ENCODE data around the gene TNFRSF4.

TNFRSF4 gene

DNA sequence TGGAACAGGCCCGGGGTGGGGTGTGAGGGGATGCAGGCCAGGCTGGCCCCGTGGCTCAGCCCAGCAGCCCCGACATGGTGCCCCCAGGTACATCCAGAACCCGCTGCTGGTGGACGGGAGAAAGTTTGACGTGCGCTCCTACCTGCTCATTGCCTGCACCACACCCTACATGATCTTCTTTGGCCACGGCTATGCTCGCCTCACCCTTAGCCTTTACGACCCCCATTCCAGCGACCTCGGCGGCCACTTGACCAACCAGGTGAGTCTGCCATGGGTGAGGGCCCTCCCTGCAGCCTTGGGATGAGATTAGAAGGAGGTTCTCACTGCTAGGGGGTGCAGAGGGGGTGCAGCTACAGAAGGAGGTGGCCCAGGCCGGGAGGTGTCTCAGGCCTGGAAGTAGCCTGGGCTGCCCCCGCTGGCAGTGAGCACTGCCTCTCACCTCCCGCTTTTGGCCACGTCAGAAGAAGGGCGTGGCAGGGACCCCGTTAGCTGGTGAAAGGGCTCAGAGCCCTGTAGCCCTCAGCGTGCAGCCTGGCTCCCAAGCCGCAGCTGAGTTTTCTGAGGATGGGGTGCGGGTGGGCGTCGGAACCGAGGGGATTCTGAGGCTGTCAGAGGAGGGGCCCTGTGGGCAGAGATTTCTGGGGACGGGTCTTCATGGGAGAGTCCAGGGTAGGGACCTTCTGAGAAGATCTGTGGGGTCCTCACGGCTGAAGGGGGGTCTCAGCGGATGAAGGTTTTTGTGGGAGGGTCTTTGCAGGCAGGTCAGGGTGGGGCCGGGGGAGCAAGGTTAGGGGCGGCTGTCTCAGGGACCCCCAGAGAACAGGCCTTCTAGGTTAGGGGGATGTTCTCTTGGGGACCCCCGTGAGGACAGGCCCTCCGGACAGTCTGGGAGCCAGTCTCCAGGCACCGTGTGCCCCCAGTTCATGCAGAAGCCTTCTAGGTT is 29.8 kb downstream of the TNFRSF4 start:
- ChIA-PET POLR2A (ENCODE audit: low non-redundant PET) (no interaction called here), CTCF (no interaction called here)

DNA sequence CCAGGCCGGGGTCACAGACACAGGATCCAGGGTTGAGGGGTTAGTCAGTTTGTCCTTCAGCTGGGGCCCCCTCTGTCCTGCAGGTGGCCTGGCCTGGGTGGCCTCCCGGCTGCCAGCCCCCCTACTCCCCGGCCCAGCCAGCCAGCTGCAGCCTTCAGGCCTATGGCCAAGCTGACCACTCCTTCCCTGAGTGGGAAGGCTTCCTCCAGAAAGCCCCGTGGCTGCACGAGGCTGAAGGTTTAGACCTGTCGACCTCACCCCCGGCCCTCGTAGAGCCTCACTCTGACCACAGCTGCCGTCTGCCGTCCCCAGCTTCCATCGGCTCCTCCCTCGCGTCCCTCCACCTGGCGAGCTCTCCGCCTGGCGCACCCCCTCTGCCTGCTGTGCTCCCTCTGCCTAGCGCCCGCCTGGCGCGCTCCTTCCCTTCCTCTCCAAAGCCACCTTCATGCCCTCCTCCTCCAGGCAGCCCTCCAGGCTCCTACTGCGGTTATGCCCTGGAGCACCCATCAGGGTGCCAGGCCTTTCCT is 30.7 kb downstream of the TNFRSF4 start:
- POLR2A ChIA-PET (ENCODE audit: low non-redundant PET), result no interaction called here
- TF ChIP-seq, protein P1, sequence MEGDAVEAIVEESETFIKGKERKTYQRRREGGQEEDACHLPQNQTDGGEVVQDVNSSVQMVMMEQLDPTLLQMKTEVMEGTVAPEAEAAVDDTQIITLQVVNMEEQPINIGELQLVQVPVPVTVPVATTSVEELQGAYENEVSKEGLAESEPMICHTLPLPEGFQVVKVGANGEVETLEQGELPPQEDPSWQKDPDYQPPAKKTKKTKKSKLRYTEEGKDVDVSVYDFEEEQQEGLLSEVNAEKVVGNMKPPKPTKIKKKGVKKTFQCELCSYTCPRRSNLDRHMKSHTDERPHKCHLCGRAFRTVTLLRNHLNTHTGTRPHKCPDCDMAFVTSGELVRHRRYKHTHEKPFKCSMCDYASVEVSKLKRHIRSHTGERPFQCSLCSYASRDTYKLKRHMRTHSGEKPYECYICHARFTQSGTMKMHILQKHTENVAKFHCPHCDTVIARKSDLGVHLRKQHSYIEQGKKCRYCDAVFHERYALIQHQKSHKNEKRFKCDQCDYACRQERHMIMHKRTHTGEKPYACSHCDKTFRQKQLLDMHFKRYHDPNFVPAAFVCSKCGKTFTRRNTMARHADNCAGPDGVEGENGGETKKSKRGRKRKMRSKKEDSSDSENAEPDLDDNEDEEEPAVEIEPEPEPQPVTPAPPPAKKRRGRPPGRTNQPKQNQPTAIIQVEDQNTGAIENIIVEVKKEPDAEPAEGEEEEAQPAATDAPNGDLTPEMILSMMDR (conservative IDR thresholded peaks at IDR 0.05; ENCODE audit: low read depth), result no peak
- CTCF ChIA-PET, result no interaction called here
- DNase-seq (ENCODE audit: low spot score), result no peak
- H3K27ac ChIP-seq, result no peak overlapping the region

More for the DNA sequence above, 29.8 kb downstream of the TNFRSF4 start:
- no peak for DNase-seq (ENCODE audit: low spot score)
- TF ChIP-seq, protein P1 (conservative IDR thresholded peaks at IDR 0.05; ENCODE audit: low read depth), result no peak
- H3K27ac ChIP-seq, result no peak overlapping the region

DNA sequence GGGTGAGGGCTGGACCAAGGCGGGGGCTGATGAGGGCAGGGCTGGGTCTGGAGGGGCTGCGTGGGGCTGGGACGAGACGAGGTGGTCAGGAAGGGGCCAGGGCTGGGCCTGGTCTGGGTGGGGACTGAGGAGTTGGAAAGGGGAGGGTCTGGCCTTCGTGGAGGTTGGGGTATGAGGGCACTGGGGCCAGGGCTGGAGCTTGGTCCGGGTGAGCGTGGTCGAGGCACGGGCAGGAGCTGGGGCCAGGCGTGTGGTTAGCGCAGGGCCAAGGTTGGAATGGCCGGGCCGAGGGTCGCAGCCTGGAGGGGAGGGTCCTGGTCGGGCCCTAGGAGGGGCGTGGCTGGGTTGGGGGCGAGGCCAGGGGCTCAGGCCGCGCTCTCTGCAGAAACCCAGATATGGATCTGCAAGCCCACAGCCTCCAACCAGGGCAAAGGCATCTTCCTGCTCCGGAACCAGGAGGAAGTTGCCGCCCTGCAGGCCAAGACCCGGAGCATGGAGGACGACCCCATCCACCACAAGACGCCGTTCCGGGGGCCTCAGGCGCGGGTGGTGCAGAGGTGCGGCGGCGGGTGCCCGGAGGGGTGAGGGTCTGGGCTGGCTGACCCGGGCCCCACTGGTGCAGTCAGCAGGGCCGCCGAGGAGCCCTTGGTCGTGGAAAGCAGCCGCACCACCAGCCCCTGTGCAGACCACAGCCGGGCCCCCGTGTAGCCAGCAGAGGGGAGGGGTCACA is 31.3 kb downstream of the TNFRSF4 start:
- no peak for DNase-seq (ENCODE audit: low spot score)
- TF ChIP-seq, protein P1 (conservative IDR thresholded peaks at IDR 0.05; ENCODE audit: low read depth), result no peak
- ChIA-PET CTCF (no interaction called here), POLR2A (ENCODE audit: low non-redundant PET) (no interaction called here)
- no peak overlapping the region for H3K27ac ChIP-seq

DNA sequence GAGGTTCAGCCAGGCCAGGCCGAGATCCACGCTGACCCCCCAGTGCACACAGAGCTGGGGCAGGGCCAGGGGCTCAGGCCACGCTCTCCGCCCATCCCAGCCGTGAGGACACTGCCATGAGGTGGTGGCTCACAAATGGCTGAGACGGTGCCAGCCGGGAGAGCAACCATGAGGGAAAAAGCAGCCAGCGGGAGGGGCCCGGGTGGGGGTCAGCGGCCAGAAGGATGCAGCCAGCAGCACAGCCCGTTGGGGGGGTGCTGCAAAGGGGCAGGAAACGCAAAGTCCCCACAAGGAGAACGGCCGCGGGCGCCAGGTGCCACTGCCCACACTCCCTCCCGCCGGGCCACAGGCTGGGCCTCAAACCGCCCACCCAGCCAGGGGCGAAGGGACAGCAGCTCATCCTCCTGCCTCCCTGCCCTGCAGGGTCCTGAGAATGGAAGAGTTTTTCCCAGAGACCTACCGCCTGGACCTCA is 32.0 kb downstream of the TNFRSF4 start:
- ChIA-PET POLR2A (ENCODE audit: low non-redundant PET) (no interaction called here), CTCF (interaction anchor here (0.6 kb wide), 1 partner anchor 217 kb away, joined by 3 read pairs; no protein-coding TSS in a partner anchor)
- no peak overlapping the region for H3K27ac ChIP-seq
- no peak for DNase-seq (ENCODE audit: low spot score)
- TF ChIP-seq, protein P1 (conservative IDR thresholded peaks at IDR 0.05; ENCODE audit: low read depth), result no peak

DNA sequence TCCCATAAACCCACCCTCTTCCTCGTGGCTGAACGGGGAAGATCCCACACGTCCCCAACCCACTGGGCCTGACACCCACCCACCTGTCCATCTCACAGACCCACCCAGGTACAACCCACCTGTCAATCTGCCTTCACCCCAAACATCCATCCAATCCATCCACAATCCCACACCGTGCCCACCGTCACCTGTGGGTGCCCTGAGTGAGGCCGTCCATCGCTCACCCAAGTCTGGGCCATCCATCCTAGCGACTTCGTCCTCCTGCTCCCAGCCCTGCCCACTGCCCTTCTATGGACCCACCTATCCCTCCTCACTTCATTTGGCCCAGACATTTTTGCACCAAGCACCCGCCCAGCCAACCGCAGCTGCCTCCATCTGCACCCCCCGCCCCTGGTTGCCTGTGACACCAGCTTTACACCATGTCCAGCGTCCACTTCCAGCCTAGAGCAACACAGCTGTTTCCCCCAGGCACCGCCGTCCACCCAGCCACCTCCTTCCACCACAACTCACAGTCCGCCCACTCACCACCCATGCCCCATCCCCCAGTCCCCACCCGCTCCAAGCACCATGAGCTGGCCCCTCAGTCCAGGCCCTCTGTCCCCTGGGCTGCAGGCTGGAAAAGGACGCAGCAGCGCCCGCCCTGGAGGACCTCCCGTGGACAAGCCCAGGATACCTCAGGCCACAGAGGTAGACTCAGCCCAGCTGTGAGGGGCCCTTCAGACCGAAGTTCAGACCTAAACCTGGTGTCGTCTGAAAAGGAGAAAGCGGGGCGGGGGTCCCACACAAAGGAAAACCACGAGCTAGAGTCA is 32.6 kb downstream of the TNFRSF4 start:
- POLR2A ChIA-PET (ENCODE audit: low non-redundant PET), result no interaction called here

More for the DNA sequence above, 32.6 kb downstream of the TNFRSF4 start:
- DNase-seq (ENCODE audit: low spot score), result no peak
- no peak overlapping the region for H3K27ac ChIP-seq
- TF ChIP-seq, protein P1 (conservative IDR thresholded peaks at IDR 0.05; ENCODE audit: low read depth), result no peak
- CTCF ChIA-PET, result interaction anchor here (0.6 kb wide), 1 partner anchor 217 kb away, joined by 3 read pairs; no protein-coding TSS in a partner anchor
